HG03469 (cell line): ENCODE results near the gene LAP3.

Source experiments
- ATAC-seq: cut with Tn5 transposase; IDR thresholded peaks from one replicate; pipeline ENCODE4 v1.9.1; 2021; ENCODE audit warnings: mild to moderate bottlenecking, moderate library complexity, moderate number of reproducible peaks; ENCODE audit not compliant: unreplicated experiment

LAP3 gene

GRCh38 chr4:17614416-17615299 is 37.7 kb downstream of the LAP3 start, which contains the start of gene MED28:
Gene MED28 (plus strand): TSS chr4:17614641. CDS start chr4:17614655, 14 bp downstream.
- ATAC-seq, result peak; percentile 91

GRCh38 chr4:17616283-17616682 is 39.3 kb downstream of the LAP3 start:
- ATAC-seq, result no peak

- ATAC-seq, result no peak
Observed at GRCh38 chr4:17618926-17619325, 41.9 kb downstream of the LAP3 start.

GRCh38 chr4:17619416-17620105 is 42.6 kb downstream of the LAP3 start:
- no peak for ATAC-seq

GRCh38 chr4:17623451-17624001 is 46.5 kb downstream of the LAP3 start:
- ATAC-seq, result no peak

- ATAC-seq, result no peak
Observed at GRCh38 chr4:17624821-17625220, 47.8 kb downstream of the LAP3 start.

- ATAC-seq, result no peak
Observed at GRCh38 chr4:17630228-17630627, 53.2 kb downstream of the LAP3 start.

GRCh38 chr4:17633600-17633999 is 56.6 kb downstream of the LAP3 start:
- ATAC-seq, result no peak

GRCh38 chr4:17635056-17635455 is 58.1 kb downstream of the LAP3 start:
- ATAC-seq, result no peak

- no peak for ATAC-seq
Observed at GRCh38 chr4:17636341-17636695, 59.3 kb downstream of the LAP3 start.

- peak; percentile 88 for ATAC-seq
Observed at GRCh38 chr4:17636696-17637622, 60.0 kb downstream of the LAP3 start.

GRCh38 chr4:17639136-17639535 is 62.1 kb downstream of the LAP3 start:
- no peak for ATAC-seq

- ATAC-seq, result no peak
Observed at GRCh38 chr4:17642398-17642783, 65.4 kb downstream of the LAP3 start.

- no peak for ATAC-seq
Observed at GRCh38 chr4:17646693-17647092, 69.7 kb downstream of the LAP3 start.

GRCh38 chr4:17647176-17647806 is 70.3 kb downstream of the LAP3 start:
- ATAC-seq, result no peak

GRCh38 chr4:17647927-17648326 is 70.9 kb downstream of the LAP3 start:
- ATAC-seq, result no peak

- no peak for ATAC-seq
Observed at GRCh38 chr4:17650406-17650805, 73.4 kb downstream of the LAP3 start.

- ATAC-seq, result no peak
Observed at GRCh38 chr4:17654701-17655100, 77.7 kb downstream of the LAP3 start.

- ATAC-seq, result no peak
Observed at GRCh38 chr4:17657090-17657489, 80.1 kb downstream of the LAP3 start.
